ENCODE results near the gene UBE2J2.

DNA sequence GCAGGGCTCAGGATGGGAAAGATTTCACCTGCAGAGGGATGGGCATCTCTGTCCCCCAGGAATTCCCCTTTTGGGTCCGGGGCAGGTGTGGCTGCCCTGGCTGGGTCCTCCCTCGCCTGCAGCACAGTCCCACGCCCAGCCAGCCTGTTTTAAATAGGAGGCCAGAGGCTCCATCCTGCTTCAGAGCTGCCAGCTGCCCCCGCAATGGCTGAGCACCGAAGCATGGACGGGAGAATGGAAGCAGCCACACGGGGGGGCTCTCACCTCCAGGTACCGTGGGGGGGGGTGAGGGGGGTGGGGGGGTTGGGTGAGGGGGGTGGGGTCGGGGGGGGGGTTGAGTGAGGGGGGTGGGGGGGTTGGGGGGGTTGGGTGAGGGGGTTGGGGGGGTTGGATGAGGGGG, 10.2 kb upstream of the UBE2J2 start:
- TF ChIP-seq SP1 (IDR thresholded peaks at IDR 0.05) = no peak
- TF ChIP-seq FOXA1 (IDR thresholded peaks at IDR 0.05) = no peak
- TF ChIP-seq FOXK2 (IDR thresholded peaks at IDR 0.05) = no peak
- TF ChIP-seq, protein P1, sequence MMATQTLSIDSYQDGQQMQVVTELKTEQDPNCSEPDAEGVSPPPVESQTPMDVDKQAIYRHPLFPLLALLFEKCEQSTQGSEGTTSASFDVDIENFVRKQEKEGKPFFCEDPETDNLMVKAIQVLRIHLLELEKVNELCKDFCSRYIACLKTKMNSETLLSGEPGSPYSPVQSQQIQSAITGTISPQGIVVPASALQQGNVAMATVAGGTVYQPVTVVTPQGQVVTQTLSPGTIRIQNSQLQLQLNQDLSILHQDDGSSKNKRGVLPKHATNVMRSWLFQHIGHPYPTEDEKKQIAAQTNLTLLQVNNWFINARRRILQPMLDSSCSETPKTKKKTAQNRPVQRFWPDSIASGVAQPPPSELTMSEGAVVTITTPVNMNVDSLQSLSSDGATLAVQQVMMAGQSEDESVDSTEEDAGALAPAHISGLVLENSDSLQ (IDR thresholded peaks at IDR 0.05) = no peak
- no peak for TF ChIP-seq BHLHE40 (IDR thresholded peaks at IDR 0.05; ENCODE audit: borderline replicate concordance)
- TF ChIP-seq NFRKB (IDR thresholded peaks at IDR 0.05) = no peak
- no peak for TF ChIP-seq ELF4 (IDR thresholded peaks at IDR 0.05)
- TF ChIP-seq CTBP1 (IDR thresholded peaks at IDR 0.05; ENCODE audit: borderline replicate concordance) = no peak
- TF ChIP-seq SUZ12 (IDR thresholded peaks at IDR 0.05) = no peak

Measured in HEK293T (cell line).